Activated CD4-positive, CD25-positive, alpha-beta regulatory T cell treated with anti-CD3 and anti-CD28 coated beads, Interleukin-2, amount 50 U/mL, for 72 hours (primary cell): ENCODE data around the gene ARV1.
"Not testable (repeated sequence)": the region's sequence is repeated elsewhere in the genome, so short reads cannot be mapped to it uniquely, and the experiment has no call there.

Source experiments
- DNase-seq: peaks from one replicate; pipeline ENCODE4 v3.0.0; 2021

ARV1 gene

GRCh38 chr1:230976825-230977747 lies 1.8 kb upstream of the ARV1 start:
- no peak for DNase-seq

- DNase-seq, result no peak
These were observed 968 bp upstream of the ARV1 start for GRCh38 chr1:230977761-230978490.

GRCh38 chr1:230979389-230979716 lies 459 bp downstream of the ARV1 start:
- DNase-seq, result no peak

GRCh38 chr1:230979952-230980351 lies 1.1 kb downstream of the ARV1 start:
- no peak for DNase-seq

GRCh38 chr1:230982696-230983095 lies 3.8 kb downstream of the ARV1 start:
- DNase-seq, result no peak

GRCh38 chr1:230983811-230984210 lies 4.9 kb downstream of the ARV1 start:
- DNase-seq, result no peak

- DNase-seq, result not testable (repeated sequence)
These were observed 6.0 kb downstream of the ARV1 start for GRCh38 chr1:230984622-230985515.

GRCh38 chr1:230985711-230986110 lies 6.8 kb downstream of the ARV1 start:
- DNase-seq, result no peak

- no peak for DNase-seq
These were observed 8.1 kb downstream of the ARV1 start for GRCh38 chr1:230986976-230987375.

- no peak for DNase-seq
These were observed 8.6 kb downstream of the ARV1 start for GRCh38 chr1:230987448-230987847.

GRCh38 chr1:230992100-230992774 lies 13.3 kb downstream of the ARV1 start:
- no peak for DNase-seq

- no peak for DNase-seq
These were observed 16.0 kb downstream of the ARV1 start for GRCh38 chr1:230994860-230995259.

- no peak for DNase-seq
These were observed 21.3 kb downstream of the ARV1 start for GRCh38 chr1:231000201-231000600.

GRCh38 chr1:231000639-231001038 lies 21.7 kb downstream of the ARV1 start:
- DNase-seq, result no peak

GRCh38 chr1:231001892-231002291 lies 23.0 kb downstream of the ARV1 start:
- no peak for DNase-seq

- DNase-seq, result not testable (repeated sequence)
These were observed 28.6 kb downstream of the ARV1 start for GRCh38 chr1:231007535-231007934.

GRCh38 chr1:231011360-231011759 lies 32.5 kb downstream of the ARV1 start:
- no peak for DNase-seq

- DNase-seq, result no peak
These were observed 33.1 kb downstream of the ARV1 start for GRCh38 chr1:231011963-231012362.

- no peak for DNase-seq
These were observed 34.6 kb downstream of the ARV1 start for GRCh38 chr1:231013391-231014015.

GRCh38 chr1:231016234-231016633 lies 37.3 kb downstream of the ARV1 start:
- no peak for DNase-seq

- DNase-seq, result no peak
These were observed 38.1 kb downstream of the ARV1 start for GRCh38 chr1:231016966-231017365.

GRCh38 chr1:231019711-231020110 lies 40.8 kb downstream of the ARV1 start:
- DNase-seq, result no peak
